NCI-H146 treated with DMSO at 0.1 percent for 48 hours (cell line): Measurements from ENCODE around the gene TBC1D2.

Source experiments
- DNase-seq: peaks from one replicate; lab custom pipeline; 2025; ENCODE audit not compliant: unreplicated experiment; lab: John Stamatoyannopoulos, UW

The TBC1D2 gene

GRCh38 chr9:98172604-98173003, 82.8 kb downstream of the TBC1D2 start:
- peak; percentile 88 for DNase-seq

GRCh38 chr9:98171176-98171925, 84.1 kb downstream of the TBC1D2 start:
- no peak for DNase-seq

- no peak for DNase-seq
Measured at GRCh38 chr9:98168941-98169488, 86.4 kb downstream of the TBC1D2 start.

- DNase-seq, result no peak
Measured at GRCh38 chr9:98168153-98168780, 87.2 kb downstream of the TBC1D2 start.

GRCh38 chr9:98164912-98165311, 90.5 kb downstream of the TBC1D2 start:
- no peak for DNase-seq

- DNase-seq, result no peak
Measured at GRCh38 chr9:98162613-98163012, 92.8 kb downstream of the TBC1D2 start.

- no peak for DNase-seq
Measured at GRCh38 chr9:98161851-98162250, 93.6 kb downstream of the TBC1D2 start.

GRCh38 chr9:98159790-98160189, 95.7 kb downstream of the TBC1D2 start:
- no peak for DNase-seq

GRCh38 chr9:98159301-98159700, 96.1 kb downstream of the TBC1D2 start:
- DNase-seq, result no peak

- no peak for DNase-seq
Measured at GRCh38 chr9:98158071-98158831, 97.2 kb downstream of the TBC1D2 start.

GRCh38 chr9:98157372-98157771, 98.1 kb downstream of the TBC1D2 start:
- DNase-seq, result no peak

- no peak for DNase-seq
Measured at GRCh38 chr9:98154678-98155077, 100.8 kb downstream of the TBC1D2 start.

GRCh38 chr9:98152526-98152925, 102.9 kb downstream of the TBC1D2 start:
- no peak for DNase-seq

GRCh38 chr9:98150721-98151120, 104.7 kb downstream of the TBC1D2 start:
- DNase-seq, result no peak

GRCh38 chr9:98150164-98150563, 105.3 kb downstream of the TBC1D2 start:
- DNase-seq, result no peak

GRCh38 chr9:98149422-98149821, 106.0 kb downstream of the TBC1D2 start:
- DNase-seq, result no peak
